Endothelial cell of umbilical vein (primary cell): ENCODE results near the gene NUP54. TPM values are rescaled to one million over a fixed set of nuclear protein-coding genes. Genes with fewer than 3 reads are reported as not detected.

Experiments
- BruUV-seq: library from RNA; stranded (reverse); fragments of 400-500 nt; replicated peaks from 2 replicates; lab custom pipeline; 2021; lab: Mats Ljungman, UMichigan
- CTCF ChIA-PET: fragments of 300-600, 350-600 bp; sonication (Branson Sonifier 250); formaldehyde crosslinking; loops from one replicate; lab custom pipeline; 2021; ENCODE audit warnings: antibody characterized with exemption, inconsistent platforms; lab: Charles Lee
- POLR2A ChIA-PET: fragments of 300-600, 350-600 bp; sonication (Branson Sonifier 250); formaldehyde crosslinking; loops from one replicate; lab custom pipeline; 2021; ENCODE audit warnings: antibody characterized with exemption, inconsistent platforms; lab: Charles Lee
- DNase-seq: peaks from one replicate; pipeline ENCODE4 v3.0.0-alpha.2; 2011; ENCODE audit warnings: low read depth, low spot score
- FAIRE-seq: peaks from 2 replicates; lab custom pipeline; 2011; peaks lifted over from hg19 to GRCh38; lab: Jason Lieb, UNC
- H2AFZ ChIP-seq: 2 replicates; pipeline ENCODE4 v1.6.0; 2012; ENCODE audit warnings: low read depth, low read length, control low read depth, inconsistent platforms
- H3K27ac ChIP-seq: 2 replicates; pipeline ENCODE4 v1.5.1; 2011; ENCODE audit warnings: low read depth, mild to moderate bottlenecking, control low read depth, low read length, moderate library complexity; ENCODE audit not compliant: insufficient read depth
- H3K27me3 ChIP-seq, 2 experiments: 2 replicates each; pipeline versions ENCODE4 v1.6.0 to v1.6.1; 2011; ENCODE audit warnings: low read length in 2 of 2, mixed read lengths in 1 of 2; ENCODE audit not compliant: control insufficient read depth in 2 of 2, insufficient read depth in 2 of 2
- H3K36me3 ChIP-seq, 2 experiments: 2 replicates in 1 of 2; 3 replicates in 1 of 2; pipeline ENCODE4 v1.5.1; 2011; ENCODE audit warnings: low read length in 2 of 2, mild to moderate bottlenecking in 1 of 2, moderate library complexity in 1 of 2; ENCODE audit not compliant: control insufficient read depth in 2 of 2, insufficient read depth in 2 of 2; ENCODE audit errors: extremely low read depth in 1 of 2
- H3K4me1 ChIP-seq: 3 replicates; pipeline ENCODE4 v1.5.1; 2011; ENCODE audit warnings: mild to moderate bottlenecking, low read length; ENCODE audit not compliant: control insufficient read depth, insufficient read depth; ENCODE audit errors: extremely low read depth
- H3K4me2 ChIP-seq: 2 replicates; pipeline ENCODE4 v1.6.1; 2011; ENCODE audit warnings: low read length, control low read depth, mixed read lengths; ENCODE audit not compliant: insufficient read depth
- H3K4me3 ChIP-seq, 3 experiments: fragments of 200-600 bp in 1 of 3; sonication (generic), shearing (Covaris generic) in 1 of 3; replicated peaks in 1 of 3; 2 replicates each; pipeline ENCODE4 v1.5.1; 2011 to 2016; ENCODE audit warnings: control low read depth in 3 of 3, low read length in 3 of 3, mild to moderate bottlenecking in 2 of 3, inconsistent platforms in 1 of 3, low read depth in 1 of 3, moderate library complexity in 1 of 3; ENCODE audit not compliant: insufficient read depth in 1 of 3
- H3K79me2 ChIP-seq: 2 replicates; pipeline ENCODE4 v1.6.0; 2012; ENCODE audit warnings: low read length, inconsistent platforms; ENCODE audit not compliant: control insufficient read depth, insufficient read depth
- H3K9ac ChIP-seq: replicated peaks from 2 replicates; pipeline ENCODE3; 2011; ENCODE audit warnings: low read length, control low read depth; ENCODE audit not compliant: insufficient read depth; ENCODE audit errors: extremely low read depth
- H3K9me1 ChIP-seq: replicated peaks from 3 replicates; pipeline ENCODE4 v1.6.0; 2011; ENCODE audit warnings: mild to moderate bottlenecking, low read length; ENCODE audit not compliant: control insufficient read depth, insufficient read depth; ENCODE audit errors: extremely low read depth
- H3K9me3 ChIP-seq: replicated peaks from 2 replicates; pipeline ENCODE4 v1.5.1; 2012; ENCODE audit warnings: low read length, inconsistent platforms; ENCODE audit not compliant: control insufficient read depth, insufficient read depth
- H4K20me1 ChIP-seq: replicated peaks from 2 replicates; pipeline ENCODE3; 2011; ENCODE audit warnings: mild to moderate bottlenecking, low read length; ENCODE audit not compliant: control insufficient read depth, insufficient read depth; ENCODE audit errors: extremely low read depth
- EZH2 ChIP-seq: IDR thresholded peaks from 2 replicates; pipeline ENCODE4 v1.6.1; 2012; ENCODE audit warnings: borderline replicate concordance, low read depth, mild to moderate bottlenecking, moderate library complexity, low read length, inconsistent platforms; ENCODE audit not compliant: severe bottlenecking
- FOS ChIP-seq: IDR thresholded peaks from 2 replicates; pipeline ENCODE4 v1.6.1; 2011; ENCODE audit warnings: mild to moderate bottlenecking, low read length, moderate library complexity, borderline replicate concordance; ENCODE audit not compliant: insufficient read depth
- GATA2 ChIP-seq: IDR thresholded peaks from 2 replicates; pipeline ENCODE4 v1.7.0; 2011; ENCODE audit warnings: low read depth, mild to moderate bottlenecking, moderate library complexity, mixed read lengths, low read length; ENCODE audit not compliant: insufficient read length, insufficient read depth
- JUN ChIP-seq: IDR thresholded peaks from 2 replicates; pipeline ENCODE4 v1.6.1; 2011; ENCODE audit warnings: borderline replicate concordance, low read depth; ENCODE audit not compliant: insufficient read length, insufficient read depth
- MYC ChIP-seq: IDR thresholded peaks from one replicate; pipeline ENCODE4 v1.6.1; 2011; ENCODE audit warnings: mild to moderate bottlenecking, low read depth, low read length
- POLR2A ChIP-seq: IDR thresholded peaks from 2 replicates; pipeline ENCODE4 v1.6.1; 2012; ENCODE audit warnings: low read depth, mild to moderate bottlenecking, control low read depth, low read length
- POLR2AphosphoS5 ChIP-seq: IDR thresholded peaks from 2 replicates; pipeline ENCODE4 v1.6.1; 2012; ENCODE audit warnings: low read depth, mild to moderate bottlenecking, control low read depth, low read length, moderate library complexity; ENCODE audit not compliant: insufficient read depth
- dilution Hi-C: fragments of 300-500 bp; cut with MboI; formaldehyde crosslinking; loops from one replicate; pipeline ENCODE4 v1.15.0; 2019; ENCODE audit warnings: low sequenced_read_pairs; ENCODE audit not compliant: extremely low pct_ligation_motif_present
- intact Hi-C: fragments of 100-400 bp; cut with micrococcal nuclease; formaldehyde crosslinking; loops from one replicate; pipeline ENCODE4 v1.10.0; 2022
- polyA plus RNA-seq, 4 experiments: library from polyadenylated mRNA; depleted of rRNA in 3 of 4; stranded (reverse) in 3 of 4; unstranded in 1 of 4; fragments of >200 nt; gene quantifications; 2 replicates each; pipeline versions ENCODE4 v1.2.1 to v1.2.3, GENCODE V29; 2011 to 2012; ENCODE audit warnings: missing spikeins in 1 of 4
- total RNA-seq: library from RNA; stranded (reverse); gene quantifications from 2 replicates; pipeline ENCODE4 v1.2.3, GENCODE V29; 2021
- TF ChIP-seq, protein P1 (sequence below): IDR thresholded peaks from 2 replicates; pipeline ENCODE4 v1.6.1; 2011; ENCODE audit not compliant: insufficient read depth, insufficient read length
- TF ChIP-seq, protein P2 (sequence below), 2 donors: IDR thresholded peaks; 1 replicate in 1 of 2; 2 replicates in 1 of 2; pipeline ENCODE4 v1.5.1; 2011; ENCODE audit warnings: low read length in 2 of 2, mild to moderate bottlenecking in 2 of 2, moderate library complexity in 2 of 2, control low read depth in 1 of 2, inconsistent platforms in 1 of 2, low read depth in 1 of 2; ENCODE audit not compliant: insufficient read depth in 1 of 2; ENCODE audit errors: extremely low read depth in 1 of 2

NUP54 gene
- total and polyA plus RNA-seq, 2 donors (not counting 3 experiments of a cell fraction or from before 2014, with no cell fraction given) = 25.7 to 45.7 TPM

DNA sequence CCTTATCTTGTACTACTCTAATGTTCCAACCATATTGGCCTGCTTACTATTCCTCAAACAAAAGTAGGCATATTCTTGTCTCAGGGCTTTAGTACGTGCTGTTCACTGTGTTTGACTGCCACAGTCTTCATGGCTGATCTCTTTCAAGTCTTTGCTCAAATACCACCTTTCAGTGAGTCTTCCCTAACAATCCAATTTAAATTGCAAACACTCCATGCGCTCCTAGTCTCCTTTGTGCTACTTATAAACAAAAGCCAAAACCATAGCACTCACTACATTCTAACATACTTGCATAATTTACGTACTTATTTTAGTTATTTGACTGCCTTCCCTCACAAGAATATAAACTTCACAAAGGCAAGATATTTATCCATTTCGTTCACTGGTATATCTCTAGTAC, 75.4 kb downstream of the NUP54 start:
- ChIA-PET POLR2A (no interaction called here), CTCF (interaction anchor here (2.3 kb wide), 1 partner anchor 14 kb away, joined by 8 read pairs; no protein-coding TSS in a partner anchor)
- dilution Hi-C loops (no loop called here), intact Hi-C loops (no loop called here)
- Histone ChIP-seq H2AFZ (no peak overlapping the region), H3K4me3 (no peak overlapping the region), H3K9ac (no peak overlapping the region), H3K9me3 (no peaks in the 10 kb centered on the region), H3K79me2 (no peaks in the 10 kb centered on the region), H4K20me1 (no peaks in the 10 kb centered on the region), H3K27me3 (peaks cover 0 to 2% of the 10 kb centered on the region in 2 experiments), H3K36me3 (no peaks in the 10 kb centered on the region), H3K9me1 (no peaks in the 10 kb centered on the region), H3K4me2 (no peak overlapping the region), H3K27ac (no peak overlapping the region), H3K4me1 (no peaks in the 10 kb centered on the region)
- no TSS peak for BruUV-seq
- DNase-seq (no peak), FAIRE-seq (no peak)
- TF ChIP-seq POLR2A (no peak), JUN (no peak), EZH2 (no peak), FOS (no peak), MYC (no peak), GATA2 (no peak), POLR2AphosphoS5 (no peak)
- TF ChIP-seq, protein P1, sequence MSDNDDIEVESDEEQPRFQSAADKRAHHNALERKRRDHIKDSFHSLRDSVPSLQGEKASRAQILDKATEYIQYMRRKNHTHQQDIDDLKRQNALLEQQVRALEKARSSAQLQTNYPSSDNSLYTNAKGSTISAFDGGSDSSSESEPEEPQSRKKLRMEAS = no peak
- TF ChIP-seq, protein P2, sequence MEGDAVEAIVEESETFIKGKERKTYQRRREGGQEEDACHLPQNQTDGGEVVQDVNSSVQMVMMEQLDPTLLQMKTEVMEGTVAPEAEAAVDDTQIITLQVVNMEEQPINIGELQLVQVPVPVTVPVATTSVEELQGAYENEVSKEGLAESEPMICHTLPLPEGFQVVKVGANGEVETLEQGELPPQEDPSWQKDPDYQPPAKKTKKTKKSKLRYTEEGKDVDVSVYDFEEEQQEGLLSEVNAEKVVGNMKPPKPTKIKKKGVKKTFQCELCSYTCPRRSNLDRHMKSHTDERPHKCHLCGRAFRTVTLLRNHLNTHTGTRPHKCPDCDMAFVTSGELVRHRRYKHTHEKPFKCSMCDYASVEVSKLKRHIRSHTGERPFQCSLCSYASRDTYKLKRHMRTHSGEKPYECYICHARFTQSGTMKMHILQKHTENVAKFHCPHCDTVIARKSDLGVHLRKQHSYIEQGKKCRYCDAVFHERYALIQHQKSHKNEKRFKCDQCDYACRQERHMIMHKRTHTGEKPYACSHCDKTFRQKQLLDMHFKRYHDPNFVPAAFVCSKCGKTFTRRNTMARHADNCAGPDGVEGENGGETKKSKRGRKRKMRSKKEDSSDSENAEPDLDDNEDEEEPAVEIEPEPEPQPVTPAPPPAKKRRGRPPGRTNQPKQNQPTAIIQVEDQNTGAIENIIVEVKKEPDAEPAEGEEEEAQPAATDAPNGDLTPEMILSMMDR (IDR thresholded peaks at IDR 0.05; ENCODE audit: extremely low read depth in 1 of 2, insufficient read depth in 1 of 2, low read depth in 1 of 2, low read length in 2 of 2) = no peak
